Loucy (cell line): ENCODE measurements around the gene HIRA.

Experiments
- CTCF ChIP-seq: fragments of 200-600 bp; sonication (generic); conservative IDR thresholded peaks from 2 replicates; pipeline ENCODE4 v1.5.1; 2014; ENCODE audit warnings: mild to moderate bottlenecking, antibody characterized with exemption, low read length
- EZH2phosphoT487 ChIP-seq: fragments of 200-600 bp; IDR thresholded peaks from 2 replicates; pipeline ENCODE4 v1.6.1; 2018; ENCODE audit warnings: antibody characterized with exemption, mild to moderate bottlenecking, moderate library complexity, borderline replicate concordance

GRCh38 chr22:19397734-19398104 is 33.8 kb downstream of the HIRA start:
- TF ChIP-seq CTCF: no peak
- no peak for TF ChIP-seq EZH2phosphoT487
